Effector memory CD4-positive, alpha-beta T cell (primary cell): ENCODE data around the gene UTS2B.

Experiments used
- DNase-seq, 3 donors: peaks; one replicate each; pipeline ENCODE4 v3.0.0-alpha.2; 2020
- H3K27ac ChIP-seq: 2 replicates; pipeline ENCODE4 v1.7.0; 2013; ENCODE audit warnings: mild to moderate bottlenecking, low read length, moderate library complexity; ENCODE audit not compliant: insufficient read depth, poor library complexity, severe bottlenecking
- H3K27me3 ChIP-seq: replicated peaks from 2 replicates; pipeline ENCODE4 v1.7.0; 2013; ENCODE audit warnings: mild to moderate bottlenecking, low read length; ENCODE audit not compliant: insufficient read depth, control insufficient read depth, poor library complexity, severe bottlenecking
- H3K36me3 ChIP-seq: 2 replicates; pipeline ENCODE4 v1.7.0; 2013; ENCODE audit warnings: mild to moderate bottlenecking, low read length, moderate library complexity; ENCODE audit not compliant: control insufficient read depth, insufficient read depth
- H3K4me1 ChIP-seq: 2 replicates; pipeline ENCODE4 v1.7.0; 2013; ENCODE audit warnings: low read length, mild to moderate bottlenecking; ENCODE audit not compliant: control insufficient read depth, insufficient read depth, poor library complexity, severe bottlenecking
- H3K4me3 ChIP-seq: 2 replicates; pipeline ENCODE4 v1.7.0; 2013; ENCODE audit warnings: low read length, low read depth, mild to moderate bottlenecking; ENCODE audit not compliant: insufficient read depth, poor library complexity, severe bottlenecking
- H3K9me3 ChIP-seq: 2 replicates; pipeline ENCODE4 v1.7.0; 2013; ENCODE audit warnings: mild to moderate bottlenecking, low read length, moderate library complexity; ENCODE audit not compliant: control insufficient read depth

UTS2B gene

GRCh38 chr3:191328383-191328961 is 1.9 kb downstream of the UTS2B start:
- Histone ChIP-seq H3K4me1 (peaks cover 4% of the 10 kb centered on the region), H3K36me3 (no peaks in the 10 kb centered on the region), H3K4me3 (peak overlapping the region; percentile 59), H3K9me3 (no peaks in the 10 kb centered on the region), H3K27ac (peak overlapping the region; percentile 33), H3K27me3 (no peaks in the 10 kb centered on the region)
- no peak for DNase-seq

- Histone ChIP-seq H3K4me3 (no peak overlapping the region), H3K27me3 (no peaks in the 10 kb centered on the region), H3K27ac (no peak overlapping the region), H3K36me3 (no peaks in the 10 kb centered on the region), H3K4me1 (peaks cover 4% of the 10 kb centered on the region), H3K9me3 (no peaks in the 10 kb centered on the region)
- no peak for DNase-seq
These were observed 2.8 kb downstream of the UTS2B start for GRCh38 chr3:191327526-191327925.

GRCh38 chr3:191324936-191325335 is 5.4 kb downstream of the UTS2B start:
- no peaks in the 10 kb centered on the region for H3K4me1 ChIP-seq
- no peaks in the 10 kb centered on the region for H3K36me3 ChIP-seq
- H3K4me3 ChIP-seq, result no peak overlapping the region
- no peak for DNase-seq
- H3K27me3 ChIP-seq, result no peaks in the 10 kb centered on the region
- H3K9me3 ChIP-seq, result no peaks in the 10 kb centered on the region
- no peak overlapping the region for H3K27ac ChIP-seq

- H3K36me3 ChIP-seq, result no peaks in the 10 kb centered on the region
- no peaks in the 10 kb centered on the region for H3K27me3 ChIP-seq
- H3K4me1 ChIP-seq, result no peaks in the 10 kb centered on the region
- H3K27ac ChIP-seq, result no peak overlapping the region
- no peak overlapping the region for H3K4me3 ChIP-seq
- no peaks in the 10 kb centered on the region for H3K9me3 ChIP-seq
- no peak for DNase-seq
These were observed 9.1 kb downstream of the UTS2B start for GRCh38 chr3:191321019-191321767.

GRCh38 chr3:191320316-191320715 is 10.0 kb downstream of the UTS2B start:
- H3K4me1 ChIP-seq, result no peaks in the 10 kb centered on the region

GRCh38 chr3:191316876-191317603 is 13.3 kb downstream of the UTS2B start:
- no peak for DNase-seq
- Histone ChIP-seq H3K4me3 (no peak overlapping the region), H3K27ac (no peak overlapping the region), H3K27me3 (no peaks in the 10 kb centered on the region), H3K4me1 (no peaks in the 10 kb centered on the region), H3K36me3 (no peaks in the 10 kb centered on the region), H3K9me3 (no peaks in the 10 kb centered on the region)

More at GRCh38 chr3:191320316-191320715, 10.0 kb downstream of the UTS2B start:
- H3K9me3 ChIP-seq, result no peaks in the 10 kb centered on the region
- no peak overlapping the region for H3K4me3 ChIP-seq
- H3K27ac ChIP-seq, result no peak overlapping the region
- no peaks in the 10 kb centered on the region for H3K36me3 ChIP-seq
- no peaks in the 10 kb centered on the region for H3K27me3 ChIP-seq
- DNase-seq, result no peak

GRCh38 chr3:191314109-191314728 is 16.1 kb downstream of the UTS2B start:
- no peaks in the 10 kb centered on the region for H3K9me3 ChIP-seq
- H3K36me3 ChIP-seq, result no peaks in the 10 kb centered on the region
- H3K4me3 ChIP-seq, result no peak overlapping the region
- H3K27me3 ChIP-seq, result no peaks in the 10 kb centered on the region
- no peaks in the 10 kb centered on the region for H3K4me1 ChIP-seq
- DNase-seq, result no peak
- no peak overlapping the region for H3K27ac ChIP-seq

- Histone ChIP-seq H3K36me3 (no peaks in the 10 kb centered on the region), H3K4me3 (no peak overlapping the region), H3K27me3 (no peaks in the 10 kb centered on the region), H3K4me1 (no peaks in the 10 kb centered on the region), H3K27ac (no peak overlapping the region), H3K9me3 (no peaks in the 10 kb centered on the region)
- DNase-seq, result no peak
These were observed 17.0 kb downstream of the UTS2B start for GRCh38 chr3:191313296-191313695.

- DNase-seq, result no peak
- H3K27ac ChIP-seq, result no peak overlapping the region
- no peaks in the 10 kb centered on the region for H3K9me3 ChIP-seq
- no peaks in the 10 kb centered on the region for H3K36me3 ChIP-seq
- H3K4me3 ChIP-seq, result no peak overlapping the region
- no peaks in the 10 kb centered on the region for H3K27me3 ChIP-seq
- H3K4me1 ChIP-seq, result no peaks in the 10 kb centered on the region
These were observed 23.0 kb downstream of the UTS2B start for GRCh38 chr3:191307341-191307740.

GRCh38 chr3:191306428-191306827 is 23.9 kb downstream of the UTS2B start:
- Histone ChIP-seq H3K4me1 (no peaks in the 10 kb centered on the region), H3K36me3 (no peaks in the 10 kb centered on the region), H3K4me3 (no peak overlapping the region), H3K9me3 (no peaks in the 10 kb centered on the region), H3K27me3 (no peaks in the 10 kb centered on the region), H3K27ac (no peak overlapping the region)
- DNase-seq, result no peak
